Cerebellar nuclear complex (tissue), 1 donor: ENCODE data around the gene TCERG1L.

ENCODE experiments used
- DNase-seq, 2 experiments: peaks; one replicate each; lab custom pipeline; 2025; lab: John Stamatoyannopoulos, UW

Gene TCERG1L

DNA sequence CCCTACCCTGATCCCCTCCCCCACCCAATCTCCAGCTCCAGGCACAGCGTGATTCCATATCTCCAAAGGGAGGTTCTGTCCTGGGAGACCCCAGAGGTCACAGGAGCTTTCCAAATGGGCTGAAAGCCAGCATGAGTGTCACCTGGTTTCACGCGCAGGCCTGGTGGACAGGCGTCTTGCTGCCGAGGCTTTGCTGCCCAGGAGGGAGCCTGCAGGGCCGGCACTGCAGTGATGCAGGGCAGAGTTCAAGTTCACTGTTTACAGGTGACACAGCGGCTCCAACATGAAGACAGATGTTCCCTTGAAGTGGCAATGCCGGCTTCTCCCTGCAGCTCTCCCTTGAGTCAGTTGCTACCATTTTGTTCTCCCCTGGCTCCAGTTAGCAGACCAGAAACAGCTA lies 104.3 kb downstream of the TCERG1L start:
- no peak for DNase-seq

- DNase-seq = no peak
These were observed 105.2 kb downstream of the TCERG1L start for GRCh38 chr10:131206111-131206995.

- no peak for DNase-seq
These were observed 106.0 kb downstream of the TCERG1L start for GRCh38 chr10:131205556-131205955.

GRCh38 chr10:131204406-131205152 lies 106.9 kb downstream of the TCERG1L start:
- DNase-seq = no peak

GRCh38 chr10:131203456-131204357 lies 107.8 kb downstream of the TCERG1L start:
- no peak for DNase-seq

GRCh38 chr10:131202990-131203389 lies 108.5 kb downstream of the TCERG1L start:
- DNase-seq = no peak

- no peak for DNase-seq
These were observed 109.6 kb downstream of the TCERG1L start for GRCh38 chr10:131201741-131202515.

DNA sequence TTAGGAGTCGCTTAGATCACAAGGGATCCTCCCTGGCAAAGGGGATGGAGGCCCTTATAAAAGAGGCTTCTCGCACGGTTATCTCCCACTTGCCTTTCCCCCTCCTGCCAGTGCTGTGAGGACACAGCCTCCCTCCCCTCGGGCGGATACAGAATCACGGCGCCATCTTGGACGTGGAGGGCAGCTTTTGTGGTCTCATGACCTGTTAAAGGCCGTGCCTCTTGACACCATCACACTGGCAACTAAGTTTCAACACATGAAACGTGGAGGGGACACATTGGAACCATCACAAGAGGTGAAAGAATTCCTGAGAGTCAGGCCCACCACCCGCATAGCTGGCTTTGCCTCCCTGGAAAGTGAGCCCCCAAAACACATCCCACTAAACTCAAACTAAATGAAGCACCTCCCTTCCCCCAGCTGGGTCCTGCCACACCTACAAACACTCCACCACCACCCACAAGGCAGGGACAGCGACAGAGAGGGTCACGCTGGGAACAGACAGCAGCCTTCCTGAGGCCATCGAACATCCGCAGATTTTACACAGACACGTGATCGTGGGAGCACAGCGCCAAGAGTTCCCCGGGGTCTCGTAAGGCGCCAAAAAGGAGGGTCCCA lies 110.6 kb downstream of the TCERG1L start:
- DNase-seq = no peak

- no peak for DNase-seq
These were observed 111.9 kb downstream of the TCERG1L start for GRCh38 chr10:131199646-131200045.

GRCh38 chr10:131198843-131199242 lies 112.7 kb downstream of the TCERG1L start:
- no peak for DNase-seq

GRCh38 chr10:131198401-131198800 lies 113.1 kb downstream of the TCERG1L start:
- DNase-seq = no peak

DNA sequence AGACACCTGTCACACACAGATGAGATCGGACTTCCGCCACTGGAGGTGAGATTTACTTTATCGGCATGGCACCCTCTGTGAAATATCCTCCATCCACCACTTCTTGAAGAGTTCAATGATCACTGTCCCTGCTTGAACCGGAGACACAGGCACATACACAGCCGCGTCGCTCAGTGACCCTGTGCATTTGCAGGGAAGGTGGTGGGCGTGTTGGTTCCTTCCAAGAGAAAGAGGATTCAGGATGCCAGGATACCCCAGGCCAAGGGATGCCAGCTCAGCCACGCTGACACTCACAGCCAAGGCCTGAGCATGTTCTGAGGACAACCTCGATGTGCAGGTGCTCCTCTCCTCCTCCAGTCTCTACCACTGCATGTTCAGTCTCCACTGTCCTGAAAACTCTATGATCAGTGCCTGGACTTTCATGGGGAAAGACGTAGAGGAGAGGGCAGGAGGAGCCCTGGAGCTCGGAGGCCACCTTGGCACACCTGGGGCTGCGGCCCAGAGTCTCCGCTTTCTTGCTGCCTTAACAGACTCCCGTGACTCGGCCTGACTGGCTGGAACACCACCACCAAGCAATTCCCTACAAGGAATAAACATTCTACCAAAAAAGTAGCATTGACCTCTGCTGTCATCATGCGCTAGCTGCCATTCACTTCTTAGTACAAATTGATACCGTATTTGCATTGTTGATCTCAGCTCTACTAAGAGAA lies 115.2 kb downstream of the TCERG1L start:
- no peak for DNase-seq

DNA sequence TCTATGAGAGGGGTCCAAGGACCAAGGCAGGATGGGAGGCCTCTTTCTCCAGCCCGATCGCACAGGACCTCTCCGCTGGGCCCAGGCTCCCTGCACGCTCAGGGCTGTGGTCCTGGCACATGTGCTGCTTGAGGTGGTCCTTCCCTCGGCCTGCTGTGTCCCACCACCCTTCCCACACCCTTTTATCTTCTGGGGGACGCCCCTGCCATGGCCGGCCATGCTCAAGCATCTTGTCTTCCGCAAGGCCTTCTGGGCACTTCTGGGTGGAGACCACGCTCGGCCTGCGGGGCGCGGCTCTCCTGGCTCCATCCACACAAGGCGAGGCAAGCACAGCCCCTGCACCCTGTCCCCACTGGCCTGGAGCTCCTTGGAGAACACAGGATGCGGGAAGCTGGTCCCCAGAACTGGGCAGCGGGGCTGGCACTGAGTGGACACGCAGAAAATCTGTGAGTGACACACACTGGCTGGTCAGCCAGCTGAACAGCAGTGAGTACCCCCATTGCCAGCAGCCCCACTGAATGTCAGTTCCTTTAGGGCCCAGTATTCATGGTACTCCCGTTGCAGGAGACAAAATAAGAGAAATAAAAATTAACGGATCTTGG lies 115.9 kb downstream of the TCERG1L start:
- DNase-seq = no peak

- no peak for DNase-seq
These were observed 116.4 kb downstream of the TCERG1L start for GRCh38 chr10:131195116-131195515.

- DNase-seq = no peak
These were observed 117.6 kb downstream of the TCERG1L start for GRCh38 chr10:131193923-131194322.

- no peak for DNase-seq
These were observed 123.0 kb downstream of the TCERG1L start for GRCh38 chr10:131188494-131188893.

- no peak for DNase-seq
These were observed 123.6 kb downstream of the TCERG1L start for GRCh38 chr10:131187926-131188325.

DNA sequence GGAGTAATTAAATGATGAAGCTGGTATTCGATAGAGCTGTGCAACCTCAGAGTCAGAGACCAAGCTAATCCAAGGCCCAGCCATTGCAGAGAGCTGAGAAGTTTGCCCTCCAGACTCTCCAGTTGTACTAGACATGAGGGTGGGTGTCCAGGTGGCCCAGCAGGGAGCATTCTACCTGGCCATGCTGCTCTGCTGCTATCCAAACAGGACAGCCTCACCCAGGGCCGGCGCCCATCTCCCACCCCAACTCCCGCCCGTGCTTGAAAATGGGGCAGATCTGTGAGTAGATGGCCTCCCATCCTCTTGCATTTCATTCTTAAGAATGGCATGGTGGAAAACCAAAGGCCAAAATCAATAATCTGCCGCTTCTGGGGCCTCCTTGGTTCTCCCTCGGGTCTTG lies 124.2 kb downstream of the TCERG1L start:
- no peak for DNase-seq

DNA sequence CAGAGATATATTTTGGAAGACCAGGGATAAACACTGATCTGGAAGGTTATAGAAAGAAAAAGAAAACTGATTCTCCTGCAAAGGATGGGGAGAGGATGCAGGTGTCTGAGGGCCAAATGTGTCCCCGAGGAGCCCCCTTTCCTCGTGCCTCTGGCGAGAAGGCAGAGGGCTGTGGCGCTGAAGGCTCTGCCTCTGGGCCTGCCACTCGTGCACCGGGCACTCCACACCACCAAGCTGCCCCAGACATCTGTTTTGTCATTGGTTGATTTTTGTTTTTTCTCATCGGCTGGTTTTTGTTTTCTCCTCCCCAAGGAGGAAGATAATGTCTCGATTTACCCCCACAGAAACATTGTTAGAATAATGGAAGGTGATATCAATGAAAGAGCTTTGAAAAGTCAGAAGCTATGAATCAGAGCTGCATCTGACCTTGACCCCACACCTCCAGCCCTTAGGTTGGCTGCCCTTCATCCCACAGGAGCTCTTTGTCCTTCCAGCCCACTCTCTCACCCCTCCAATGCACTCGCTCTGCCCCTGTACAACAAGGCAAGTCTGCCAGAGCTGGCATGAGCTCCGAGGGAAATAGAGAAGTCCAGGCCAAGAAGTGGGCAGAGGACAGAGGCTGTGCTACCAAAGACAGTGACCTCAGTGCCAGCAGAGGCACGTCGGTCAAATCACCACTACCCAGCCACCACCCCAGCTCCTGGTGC lies 124.8 kb downstream of the TCERG1L start:
- DNase-seq = no peak
